ENCODE measurements around the gene ZNF507.
"Not testable (repeated sequence)": the region's sequence is repeated elsewhere in the genome, so short reads cannot be mapped to it uniquely, and the experiment has no call there.

ZNF507 gene

DNA sequence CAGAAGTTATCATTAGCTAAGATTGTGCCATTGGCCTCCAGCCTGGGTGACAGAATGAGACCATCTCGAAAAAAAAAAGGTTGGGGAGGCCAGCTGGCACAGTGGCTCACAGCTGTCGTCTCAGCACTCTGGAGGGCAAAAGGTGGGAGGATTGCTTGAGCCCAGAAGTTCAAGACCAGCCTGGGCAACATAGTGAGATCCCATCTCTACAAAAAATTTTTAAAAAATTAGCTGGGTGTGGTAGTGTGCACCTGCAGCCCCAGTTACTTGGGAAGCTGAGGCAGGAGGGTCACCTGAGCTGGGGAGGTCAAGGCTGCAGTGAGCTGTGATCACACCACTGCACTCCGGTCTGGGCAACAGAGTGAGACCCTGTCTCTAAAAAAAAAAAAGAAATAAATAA lies 78.5 kb downstream of the ZNF507 start:
- H3K36me3 ChIP-seq (ENCODE audit: insufficient read depth, low read length), result peaks cover 14% of the 10 kb centered on the region; the same call in 1 of the 2 replicates
- not testable (repeated sequence) for H3K9me3 ChIP-seq (ENCODE audit: control insufficient read depth, insufficient read depth, low read length); H3K9ac ChIP-seq (ENCODE audit: low read depth, low read length); H3K4me1 ChIP-seq (ENCODE audit: insufficient read depth, low read length)

DNA sequence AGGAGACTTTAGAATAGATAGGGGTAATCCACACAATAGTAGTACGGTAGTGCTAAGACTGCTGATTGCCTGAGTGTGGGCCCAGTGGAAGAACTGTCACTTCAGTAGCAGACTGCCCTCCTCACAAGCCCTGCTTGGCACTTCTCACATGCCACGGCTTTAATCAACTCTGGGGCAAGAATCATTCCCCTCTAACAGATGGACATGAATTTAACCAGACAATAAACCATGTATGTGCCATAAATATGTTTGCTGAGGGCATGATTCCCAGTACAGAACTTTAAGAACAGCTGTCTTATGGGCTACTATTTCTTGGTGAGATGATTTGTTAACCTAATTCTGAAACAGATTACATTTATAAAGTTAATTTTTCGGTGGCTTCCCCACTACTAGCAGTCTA lies 82.1 kb downstream of the ZNF507 start:
- no peaks in the 10 kb centered on the region for H3K9me3 ChIP-seq (ENCODE audit: control insufficient read depth, insufficient read depth, low read length)
- 0 out of 2 replicates have a peak, but pooled peaks cover 10% of the 10 kb centered on the region for H3K36me3 ChIP-seq (ENCODE audit: insufficient read depth, low read length)
- H3K9ac ChIP-seq (ENCODE audit: low read depth, low read length), result no peak overlapping the region
- H3K4me1 ChIP-seq (ENCODE audit: insufficient read depth, low read length), result no peaks in the 10 kb centered on the region

DNA sequence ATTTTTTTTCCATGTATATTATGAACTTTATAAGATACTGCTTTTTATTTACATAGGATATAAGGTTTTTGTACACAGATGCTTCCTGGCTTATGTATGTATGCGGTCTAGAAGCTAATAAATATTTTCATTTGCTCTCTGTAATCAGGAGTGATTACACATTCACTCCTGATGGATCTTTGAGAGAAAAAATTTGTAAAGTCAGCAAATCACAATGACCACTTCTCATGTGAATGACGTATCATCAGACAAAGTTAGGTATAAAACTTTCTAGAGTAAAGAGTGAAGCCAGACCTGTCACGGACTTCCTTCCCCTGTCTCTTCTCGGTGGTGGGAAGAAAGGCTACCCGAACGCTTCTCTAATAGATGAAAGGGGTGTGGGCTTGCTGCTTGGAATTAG lies 91.3 kb downstream of the ZNF507 start:
- Histone ChIP-seq H3K36me3 (ENCODE audit: insufficient read depth, low read length) (peaks cover 7% of the 10 kb centered on the region), H3K9ac (ENCODE audit: low read depth, low read length) (no peak overlapping the region), H3K4me1 (ENCODE audit: insufficient read depth, low read length) (no peaks in the 10 kb centered on the region), H3K9me3 (ENCODE audit: control insufficient read depth, insufficient read depth, low read length) (no peaks in the 10 kb centered on the region)

DNA sequence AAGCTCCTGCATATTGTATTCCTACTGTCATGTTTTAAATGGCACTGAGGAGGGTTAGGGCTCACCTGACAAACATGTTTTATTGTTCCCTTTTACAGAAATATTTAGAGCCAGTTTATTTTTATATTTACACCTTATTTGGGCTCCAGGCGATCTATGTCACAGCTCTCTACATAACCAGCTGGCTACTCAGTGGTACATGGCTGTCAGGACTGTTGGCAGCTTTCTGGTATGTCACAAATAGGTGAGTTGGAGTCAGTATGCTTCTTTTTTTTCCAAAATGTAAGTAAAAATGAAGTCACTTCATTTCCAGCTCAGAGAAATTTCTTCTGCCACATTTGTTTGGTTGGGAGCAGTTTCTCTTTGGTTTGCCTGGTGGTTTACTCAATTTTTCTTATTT lies 91.7 kb downstream of the ZNF507 start:
- Histone ChIP-seq H3K36me3 (ENCODE audit: insufficient read depth, low read length) (peaks cover 7% of the 10 kb centered on the region), H3K9ac (ENCODE audit: low read depth, low read length) (no peak overlapping the region), H3K4me1 (ENCODE audit: insufficient read depth, low read length) (no peaks in the 10 kb centered on the region), H3K9me3 (ENCODE audit: control insufficient read depth, insufficient read depth, low read length) (no peaks in the 10 kb centered on the region)
